ENCODE measurements around the gene TST.

Gene TST

DNA sequence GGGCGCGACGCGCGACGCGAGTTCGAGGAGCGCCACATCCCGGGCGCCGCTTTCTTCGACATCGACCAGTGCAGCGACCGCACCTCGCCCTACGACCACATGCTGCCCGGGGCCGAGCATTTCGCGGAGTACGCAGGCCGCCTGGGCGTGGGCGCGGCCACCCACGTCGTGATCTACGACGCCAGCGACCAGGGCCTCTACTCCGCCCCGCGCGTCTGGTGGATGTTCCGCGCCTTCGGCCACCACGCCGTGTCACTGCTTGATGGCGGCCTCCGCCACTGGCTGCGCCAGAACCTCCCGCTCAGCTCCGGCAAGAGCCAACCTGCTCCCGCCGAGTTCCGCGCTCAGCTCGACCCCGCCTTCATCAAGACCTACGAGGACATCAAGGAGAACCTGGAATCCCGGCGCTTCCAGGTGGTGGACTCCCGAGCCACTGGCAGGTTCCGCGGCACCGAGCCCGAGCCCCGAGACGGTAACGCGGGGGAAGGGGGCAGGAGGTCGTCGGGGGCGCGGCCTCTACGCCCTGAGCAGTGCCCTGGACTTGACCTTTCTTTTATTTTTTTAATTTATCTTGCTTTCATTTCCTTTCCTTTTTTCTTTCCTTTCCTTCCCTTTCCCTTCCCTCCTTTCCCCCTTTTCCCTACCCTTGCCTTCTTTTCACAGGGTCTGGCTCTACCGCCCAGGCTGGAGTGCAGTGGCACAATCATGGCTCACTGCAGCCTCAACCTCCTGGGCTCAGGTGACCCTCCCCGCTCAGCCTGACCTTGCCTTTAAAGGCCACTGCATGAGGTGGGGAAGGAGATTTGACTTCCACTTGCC lies 5.3 kb upstream of the TST start:
- H3K27ac ChIP-seq (ENCODE audit: low read depth, low read length), result no peak overlapping the region
- TF ChIP-seq EZH2phosphoT487 (conservative IDR thresholded peaks at IDR 0.05; ENCODE audit: low read length), result no peak
- TF ChIP-seq CTCF (IDR thresholded peaks at IDR 0.05; ENCODE audit: insufficient read depth, low read length, poor library complexity, severe bottlenecking), result no peak
- no peaks in the 10 kb centered on the region for H3K79me2 ChIP-seq (ENCODE audit: insufficient read depth, low read length)
- no peaks in the 10 kb centered on the region for H3K27me3 ChIP-seq (ENCODE audit: low read length)
- H3K36me3 ChIP-seq (ENCODE audit: low read length), result no peaks in the 10 kb centered on the region
- H4K20me1 ChIP-seq (ENCODE audit: low read depth, low read length), result no peaks in the 10 kb centered on the region
- no peaks in the 10 kb centered on the region for H3K9me2 ChIP-seq (replicated peaks; ENCODE audit: insufficient read depth, low read length)
- no peak overlapping the region for H3K9ac ChIP-seq (ENCODE audit: low read length)
- H3K4me3 ChIP-seq (ENCODE audit: insufficient read depth, low read length, poor library complexity, severe bottlenecking), result no peak overlapping the region
- H3K4me2 ChIP-seq (ENCODE audit: low read depth, low read length, poor library complexity, severe bottlenecking), result no peak overlapping the region
- H2AFZ ChIP-seq (ENCODE audit: low read depth, low read length, severe bottlenecking), result no peak overlapping the region
- no peaks in the 10 kb centered on the region for H3F3A ChIP-seq (ENCODE audit: insufficient read depth)
- no peaks in the 10 kb centered on the region for H3K9me3 ChIP-seq (ENCODE audit: insufficient read depth, low read length)

GRCh38 chr22:37023743-37024338 lies 4.6 kb upstream of the TST start:
- no peak overlapping the region for H3K9ac ChIP-seq (ENCODE audit: low read length)

DNA sequence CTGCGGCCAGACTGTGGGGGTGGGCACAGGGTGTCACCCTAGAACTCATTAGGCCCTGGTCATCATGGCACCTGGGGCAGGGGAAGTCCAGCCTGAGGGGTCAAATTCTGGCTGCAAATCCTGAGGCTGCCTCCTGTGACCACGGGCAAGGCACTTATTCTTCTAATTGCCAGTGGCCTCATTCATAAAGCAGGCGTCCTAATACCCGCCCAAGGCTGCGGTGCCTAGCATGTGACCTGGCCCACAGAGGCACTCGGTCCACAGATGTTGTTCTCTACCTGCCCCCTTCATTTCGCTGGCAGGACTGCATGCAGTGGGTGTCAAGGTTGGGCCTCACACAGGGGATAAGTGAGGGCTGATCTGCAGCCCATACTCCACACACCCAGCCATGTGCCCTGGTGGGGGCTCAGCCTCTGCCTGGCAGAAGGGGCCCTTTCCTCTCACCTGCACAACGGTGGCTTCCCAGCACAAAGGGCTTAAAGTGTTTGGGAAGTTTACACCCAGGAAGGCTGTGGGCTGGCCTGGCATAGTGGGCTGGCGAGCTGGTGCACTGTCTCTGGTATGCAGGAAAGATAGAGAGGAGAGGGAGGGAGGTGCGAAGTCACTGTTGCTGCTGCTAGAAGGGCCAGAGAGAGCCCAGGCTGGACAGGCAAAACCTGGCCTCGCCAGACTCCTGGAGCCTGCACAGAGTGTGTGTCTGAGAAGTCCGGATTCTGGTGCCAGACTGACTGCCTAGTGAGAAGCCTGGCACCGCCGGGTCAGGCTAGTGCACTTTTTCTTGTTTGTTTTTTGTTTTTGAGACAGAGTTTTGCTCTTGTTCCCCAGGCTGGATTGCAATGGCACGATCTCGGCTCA lies 3.5 kb upstream of the TST start:
- no peak overlapping the region for H3K9ac ChIP-seq (ENCODE audit: low read length)
- TF ChIP-seq EZH2phosphoT487 (conservative IDR thresholded peaks at IDR 0.05; ENCODE audit: low read length), result no peak
- no peak for TF ChIP-seq CTCF (IDR thresholded peaks at IDR 0.05; ENCODE audit: insufficient read depth, low read length, poor library complexity, severe bottlenecking)
- no peak overlapping the region for H3K4me3 ChIP-seq (ENCODE audit: insufficient read depth, low read length, poor library complexity, severe bottlenecking)
- H3F3A ChIP-seq (ENCODE audit: insufficient read depth), result no peaks in the 10 kb centered on the region
- no peaks in the 10 kb centered on the region for H3K79me2 ChIP-seq (ENCODE audit: insufficient read depth, low read length)
- H3K36me3 ChIP-seq (ENCODE audit: low read length), result no peaks in the 10 kb centered on the region
- no peaks in the 10 kb centered on the region for H3K27me3 ChIP-seq (ENCODE audit: low read length)
- H3K27ac ChIP-seq (ENCODE audit: low read depth, low read length), result no peak overlapping the region
- H3K4me2 ChIP-seq (ENCODE audit: low read depth, low read length, poor library complexity, severe bottlenecking), result no peak overlapping the region
- no peak overlapping the region for H2AFZ ChIP-seq (ENCODE audit: low read depth, low read length, severe bottlenecking)
- H4K20me1 ChIP-seq (ENCODE audit: low read depth, low read length), result no peaks in the 10 kb centered on the region
- H3K9me2 ChIP-seq (replicated peaks; ENCODE audit: insufficient read depth, low read length), result no peaks in the 10 kb centered on the region
- no peaks in the 10 kb centered on the region for H3K9me3 ChIP-seq (ENCODE audit: insufficient read depth, low read length)

More at GRCh38 chr22:37023743-37024338, 4.6 kb upstream of the TST start:
- TF ChIP-seq EZH2phosphoT487 (conservative IDR thresholded peaks at IDR 0.05; ENCODE audit: low read length) (no peak), CTCF (IDR thresholded peaks at IDR 0.05; ENCODE audit: insufficient read depth, low read length, poor library complexity, severe bottlenecking) (no peak)
- Histone ChIP-seq H3K9me2 (replicated peaks; ENCODE audit: insufficient read depth, low read length) (no peaks in the 10 kb centered on the region), H3K36me3 (ENCODE audit: low read length) (no peaks in the 10 kb centered on the region), H3K4me2 (ENCODE audit: low read depth, low read length, poor library complexity, severe bottlenecking) (no peak overlapping the region), H3K27ac (ENCODE audit: low read depth, low read length) (no peak overlapping the region), H3K27me3 (ENCODE audit: low read length) (no peaks in the 10 kb centered on the region), H3K4me3 (ENCODE audit: insufficient read depth, low read length, poor library complexity, severe bottlenecking) (no peak overlapping the region), H3F3A (ENCODE audit: insufficient read depth) (no peaks in the 10 kb centered on the region), H2AFZ (ENCODE audit: low read depth, low read length, severe bottlenecking) (no peak overlapping the region), H4K20me1 (ENCODE audit: low read depth, low read length) (no peaks in the 10 kb centered on the region), H3K9me3 (ENCODE audit: insufficient read depth, low read length) (no peaks in the 10 kb centered on the region), H3K79me2 (ENCODE audit: insufficient read depth, low read length) (no peaks in the 10 kb centered on the region)
